Activated CD4-positive, alpha-beta T cell treated with anti-CD3 and anti-CD28 coated beads, Interleukin-2, amount 10 ng/mL, durations not matched to agents 7 days and 5 days (primary cell): ENCODE data around the gene MAP2K7. TPM values are rescaled to one million over a fixed set of nuclear protein-coding genes. Genes with fewer than 3 reads are reported as not detected.

Experiments
- CTCF ChIA-PET: fragments of 350-600 bp; sonication (Branson Sonifier 250); formaldehyde crosslinking; loops from one replicate; lab custom pipeline; 2021; ENCODE audit warnings: antibody characterized with exemption; lab: Charles Lee
- POLR2A ChIA-PET: fragments of 350-600 bp; sonication (Branson Sonifier 250); formaldehyde crosslinking; loops from one replicate; lab custom pipeline; 2021; ENCODE audit warnings: antibody characterized with exemption; lab: Charles Lee
- DNase-seq: peaks from one replicate; pipeline ENCODE4 v3.0.0-alpha.2; 2020
- H3K27ac Mint-ChIP-seq: one replicate; pipeline ENCODE4 v1.8.0; 2021; ENCODE audit warnings: mild to moderate bottlenecking, moderate library complexity, mixed read lengths
- H3K27me3 Mint-ChIP-seq: one replicate; pipeline ENCODE4 v1.8.0; 2021; ENCODE audit warnings: mixed read lengths
- H3K36me3 Mint-ChIP-seq: one replicate; pipeline ENCODE4 v1.8.0; 2021; ENCODE audit warnings: low read depth, mixed read lengths
- H3K4me1 Mint-ChIP-seq: one replicate; pipeline ENCODE4 v1.8.0; 2021; ENCODE audit warnings: mixed read lengths
- H3K4me3 Mint-ChIP-seq: one replicate; pipeline ENCODE4 v1.8.0; 2021; ENCODE audit warnings: mild to moderate bottlenecking, moderate library complexity, mixed read lengths
- H3K9me3 Mint-ChIP-seq: one replicate; pipeline ENCODE4 v1.8.0; 2021; ENCODE audit warnings: mixed read lengths
- total RNA-seq, 2 experiments: library from RNA; stranded (reverse); gene quantifications; one replicate each; pipeline ENCODE4 v1.2.3, GENCODE V29; 2021

Gene MAP2K7
- total RNA-seq, 2 experiments from 2014 or later = 44.1 to 45.6 TPM

GRCh38 chr19:7869453-7869909 is 34.2 kb upstream of the MAP2K7 start:
- H3K27me3 Mint-ChIP-seq = peaks cover 37% of the 10 kb centered on the region
- ChIA-PET CTCF (interaction anchor here (0.6 to 2.2 kb wide), 26 partner anchors 10 to 800 kb away, joined by 3 to 28 read pairs (median 5); partner anchors contain the start of genes MAP2K7, SNAPC2, TIMM44 and TRAPPC5), POLR2A (no interaction called here)
- H3K9me3 Mint-ChIP-seq = no peaks in the 10 kb centered on the region
- H3K36me3 Mint-ChIP-seq = no peaks in the 10 kb centered on the region
- H3K4me1 Mint-ChIP-seq = peaks cover 44% of the 10 kb centered on the region
- peak overlapping the region; percentile 59 for H3K4me3 Mint-ChIP-seq
- H3K27ac Mint-ChIP-seq = peak overlapping the region; percentile 57
- peak; percentile 75 for DNase-seq

DNA sequence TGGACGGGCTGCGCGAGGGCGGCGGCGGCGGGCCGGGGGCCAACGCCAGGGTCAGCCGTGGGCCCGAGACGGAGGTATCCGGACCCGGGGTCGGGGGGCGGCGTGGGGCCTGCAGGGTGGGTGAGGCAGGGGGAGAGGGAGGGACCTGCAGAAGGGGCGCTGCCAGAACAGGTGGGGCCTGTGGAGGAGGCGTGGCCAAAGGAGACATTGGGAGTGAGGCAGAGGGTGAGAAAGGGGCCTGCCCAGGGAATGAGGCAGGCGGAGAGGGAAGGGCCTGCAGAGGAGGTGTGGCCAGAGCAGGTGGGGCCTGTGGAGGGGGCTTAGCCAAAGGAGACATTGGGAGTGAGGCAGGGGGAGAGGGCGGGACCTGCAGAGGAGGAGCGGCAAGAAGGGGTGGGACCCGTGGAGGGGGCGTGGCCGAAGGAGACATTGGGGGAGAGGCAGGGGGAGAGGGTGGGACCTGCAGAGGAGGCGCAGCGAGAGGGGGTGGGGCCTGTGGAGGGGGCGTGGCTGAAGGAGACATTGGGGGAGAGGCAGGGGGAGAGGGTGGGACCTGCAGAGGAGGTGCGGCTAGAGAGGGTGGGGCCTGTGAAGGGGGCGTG is 33.7 kb upstream of the MAP2K7 start:
- ChIA-PET CTCF (interaction anchor here (0.7 to 2.2 kb wide), 20 partner anchors 9 to 487 kb away, joined by 3 to 28 read pairs (median 6); partner anchors contain the start of genes MAP2K7, SNAPC2, TIMM44 and TRAPPC5), POLR2A (no interaction called here)
- H3K27ac Mint-ChIP-seq = peak overlapping the region; percentile 57
- DNase-seq = peak; percentile 56
- no peaks in the 10 kb centered on the region for H3K36me3 Mint-ChIP-seq
- no peaks in the 10 kb centered on the region for H3K9me3 Mint-ChIP-seq
- H3K4me1 Mint-ChIP-seq = peaks cover 44% of the 10 kb centered on the region
- peak overlapping the region; percentile 64 for H3K4me3 Mint-ChIP-seq
- H3K27me3 Mint-ChIP-seq = peaks cover 39% of the 10 kb centered on the region

GRCh38 chr19:7870571-7871436 is 32.9 kb upstream of the MAP2K7 start:
- Mint-ChIP-seq H3K36me3 (no peaks in the 10 kb centered on the region), H3K4me1 (peaks cover 40% of the 10 kb centered on the region), H3K27me3 (peaks cover 39% of the 10 kb centered on the region), H3K27ac (peak overlapping the region; percentile 20), H3K9me3 (no peaks in the 10 kb centered on the region), H3K4me3 (no peak overlapping the region)
- DNase-seq = peak; percentile 54
- CTCF ChIA-PET = interaction anchor here (1.6 kb wide), 1 partner anchor 50 kb away, joined by 3 read pairs; no protein-coding TSS in a partner anchor
- POLR2A ChIA-PET = no interaction called here

DNA sequence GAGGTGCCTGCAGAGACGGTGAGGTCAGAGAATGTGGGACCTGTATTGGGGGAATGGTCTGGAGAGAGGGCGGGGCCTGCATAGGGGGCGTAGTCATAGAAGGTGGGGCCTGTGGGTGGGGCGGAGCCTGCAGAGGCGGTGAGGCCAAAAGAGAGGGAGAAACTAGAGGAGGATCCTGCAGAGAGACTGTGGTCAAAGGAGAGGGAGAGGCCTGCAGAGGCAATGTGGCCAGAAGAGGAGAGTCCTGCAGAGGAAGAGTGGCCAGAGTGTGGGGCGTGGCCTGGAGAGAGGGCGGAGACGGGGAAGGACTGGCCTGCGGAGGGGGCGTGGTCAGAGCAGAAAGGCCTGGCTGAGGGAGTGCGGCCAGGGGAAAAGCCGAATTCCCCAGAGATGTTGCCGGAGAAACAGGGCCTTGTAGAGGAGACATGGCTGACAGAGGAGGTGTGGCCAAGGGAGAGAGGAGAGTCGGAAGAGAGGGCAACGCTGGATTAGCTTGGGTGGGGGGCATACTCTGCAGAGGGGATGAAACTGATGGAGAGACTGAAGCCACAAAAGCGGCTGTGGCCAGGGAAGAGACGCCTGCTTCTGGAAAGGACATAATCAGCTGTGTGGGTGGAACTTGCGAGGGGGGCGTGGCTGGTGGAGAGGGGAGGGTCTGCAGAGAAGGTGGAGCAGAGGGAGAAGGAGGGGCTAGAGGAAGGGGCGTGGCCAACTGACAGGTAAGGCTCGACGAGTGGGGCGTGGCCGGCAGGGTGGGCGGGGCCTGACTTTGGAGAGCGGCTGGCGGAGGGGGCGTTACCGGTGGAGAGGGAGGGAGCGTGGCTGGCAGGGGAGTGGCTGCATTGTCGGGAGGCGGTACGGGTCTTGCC is 32.0 kb upstream of the MAP2K7 start:
- no peaks in the 10 kb centered on the region for H3K36me3 Mint-ChIP-seq
- no peak overlapping the region for H3K4me3 Mint-ChIP-seq
- peak; percentile 84 for DNase-seq
- peaks cover 43% of the 10 kb centered on the region for H3K27me3 Mint-ChIP-seq
- peaks cover 40% of the 10 kb centered on the region for H3K4me1 Mint-ChIP-seq
- peak overlapping the region; percentile 20 for H3K27ac Mint-ChIP-seq
- no peaks in the 10 kb centered on the region for H3K9me3 Mint-ChIP-seq
- POLR2A ChIA-PET = no interaction called here
- CTCF ChIA-PET = interaction anchor here (0.6 to 1.6 kb wide), 2 partner anchors 24 to 49 kb away, joined by 3 to 5 read pairs; no protein-coding TSS in a partner anchor

DNA sequence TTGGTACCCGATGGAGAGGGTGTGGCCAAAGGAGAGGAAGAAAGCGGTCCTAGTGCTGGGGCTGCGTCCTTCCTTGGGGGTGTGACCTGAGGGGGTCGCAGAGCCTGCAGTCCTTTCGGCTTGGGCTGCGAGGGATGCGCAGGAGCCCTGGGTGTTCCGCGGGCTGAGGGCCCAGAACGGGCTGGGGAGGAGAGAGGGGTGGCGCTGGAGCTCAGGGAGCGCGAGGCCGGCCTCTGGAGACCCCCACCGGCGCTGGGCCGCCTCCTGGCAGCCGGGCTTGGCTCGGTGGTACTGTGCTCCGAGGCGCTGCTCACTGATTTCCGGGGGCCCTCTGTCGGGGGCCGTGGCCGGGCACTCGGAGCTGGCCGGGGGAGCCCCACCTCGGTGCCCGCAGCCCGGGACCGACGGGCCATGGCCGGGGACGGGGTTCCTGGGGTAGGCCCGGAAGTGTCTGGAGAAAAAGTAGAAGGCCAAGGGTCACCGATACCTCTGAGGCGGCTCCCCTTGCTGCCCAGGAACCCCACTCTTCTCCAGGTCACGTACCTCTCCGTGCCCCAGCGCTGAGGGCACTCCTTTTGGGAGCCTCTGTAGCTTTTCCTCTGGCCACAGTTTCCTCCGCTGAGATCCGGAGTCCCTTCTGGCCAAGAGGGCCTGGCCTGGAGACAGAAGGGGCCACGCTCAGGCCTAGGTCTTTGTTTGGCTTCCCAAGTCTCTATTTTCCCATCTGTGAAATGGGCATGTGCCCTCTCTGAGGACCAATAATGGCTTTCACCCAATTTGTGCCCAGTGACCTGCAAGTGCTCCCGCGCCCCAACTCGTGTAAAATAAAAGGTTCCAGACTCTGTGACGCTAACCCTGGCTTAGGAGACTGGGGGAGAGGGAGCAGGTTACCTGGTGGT is 31.1 kb upstream of the MAP2K7 start:
- ChIA-PET POLR2A (no interaction called here), CTCF (interaction anchor here (0.5 kb wide), 1 partner anchor 545 kb away, joined by 4 read pairs; no protein-coding TSS in a partner anchor)
- peaks cover 37% of the 10 kb centered on the region for H3K27me3 Mint-ChIP-seq
- peaks cover 40% of the 10 kb centered on the region for H3K4me1 Mint-ChIP-seq
- H3K4me3 Mint-ChIP-seq = no peak overlapping the region
- DNase-seq = no peak
- no peak overlapping the region for H3K27ac Mint-ChIP-seq
- H3K9me3 Mint-ChIP-seq = no peaks in the 10 kb centered on the region
- H3K36me3 Mint-ChIP-seq = no peaks in the 10 kb centered on the region

GRCh38 chr19:7873304-7874075 is 30.2 kb upstream of the MAP2K7 start:
- Mint-ChIP-seq H3K9me3 (no peaks in the 10 kb centered on the region), H3K4me1 (peaks cover 36% of the 10 kb centered on the region), H3K27ac (no peak overlapping the region), H3K36me3 (no peaks in the 10 kb centered on the region), H3K4me3 (peak overlapping the region; percentile 58), H3K27me3 (peaks cover 34% of the 10 kb centered on the region)
- POLR2A ChIA-PET = no interaction called here
- DNase-seq = no peak
- CTCF ChIA-PET = interaction anchor here (0.6 kb wide), 1 partner anchor 11 kb away, joined by 3 read pairs; no protein-coding TSS in a partner anchor

DNA sequence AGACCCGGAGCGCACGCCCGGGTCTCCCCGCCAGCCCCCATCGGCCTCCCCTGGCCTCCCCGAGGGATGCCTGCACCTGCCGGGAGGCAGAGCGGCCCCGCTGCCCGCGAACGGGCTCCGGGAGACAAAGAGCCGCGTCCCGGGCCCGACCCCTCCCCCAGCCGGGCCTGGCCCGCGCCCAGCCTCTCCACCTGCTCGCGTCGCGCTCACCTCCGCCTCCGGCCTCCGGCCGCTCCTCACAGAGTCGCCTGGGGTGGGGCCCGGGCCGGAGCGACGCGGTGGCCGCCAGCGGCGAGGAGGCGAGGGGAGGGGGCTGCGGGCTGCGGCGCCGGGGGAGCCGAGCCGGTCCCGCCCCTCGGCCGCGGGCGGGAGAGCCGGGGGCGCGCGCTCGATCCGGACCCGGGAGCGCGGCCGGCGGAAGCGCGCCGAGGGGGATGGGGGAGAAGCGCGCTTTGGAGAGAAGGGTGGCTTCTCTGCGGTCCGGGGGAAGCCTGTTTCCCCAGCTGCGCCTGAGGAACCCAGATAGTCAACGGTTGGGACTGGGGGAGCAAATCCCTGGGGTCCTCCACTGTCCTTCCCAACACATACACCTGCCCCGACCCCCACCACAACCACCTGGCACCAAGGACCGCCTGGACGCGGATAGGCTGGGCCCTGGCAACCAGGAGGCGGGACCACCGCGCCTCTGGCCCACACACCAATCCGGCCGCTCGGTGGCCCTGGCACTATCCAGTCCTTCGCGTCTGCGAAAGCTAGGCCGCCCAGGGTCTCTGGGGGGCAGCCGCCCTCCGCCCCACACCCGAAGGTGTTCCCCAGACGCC is 29.4 kb upstream of the MAP2K7 start, which contains the start of gene PRR36:
PRR36 (minus strand) TSS at position 315 of the 821 bp plus-strand sequence. CDS start 701 bp downstream, outside the sequence.
- ChIA-PET CTCF (interaction anchor here (0.6 to 1.5 kb wide), 4 partner anchors 12 to 29 kb away, joined by 3 to 4 read pairs (median 3); partner anchors contain the start of gene MAP2K7), POLR2A (no interaction called here)
- no peak for DNase-seq
- H3K4me3 Mint-ChIP-seq = peak within 1 kb of the TSS; percentile 58
- H3K9me3 Mint-ChIP-seq = no peaks in the 10 kb centered on the region
- no peaks in the 10 kb centered on the region for H3K36me3 Mint-ChIP-seq
- peaks cover 32% of the 10 kb centered on the region for H3K4me1 Mint-ChIP-seq
- H3K27me3 Mint-ChIP-seq = peaks cover 34% of the 10 kb centered on the region
- no peak within 1 kb of the TSS for H3K27ac Mint-ChIP-seq

DNA sequence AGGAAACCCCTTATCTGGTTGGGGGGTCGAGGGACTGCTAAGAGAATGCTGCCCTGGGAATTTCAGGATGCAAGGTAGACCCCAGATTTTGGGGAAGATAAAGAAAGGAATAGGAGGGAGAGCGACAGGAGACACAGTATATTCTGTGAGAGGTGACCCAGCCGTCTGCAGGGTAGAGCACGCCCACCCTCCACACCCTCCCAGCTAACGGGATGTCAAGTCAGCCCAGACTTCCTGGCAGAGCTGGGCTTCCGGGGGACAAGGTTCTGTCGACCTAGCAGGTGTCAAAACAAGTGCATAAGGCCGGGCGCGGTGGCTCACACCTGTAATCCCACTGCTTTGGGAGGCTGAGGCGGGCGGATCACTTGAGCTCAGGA is 28.8 kb upstream of the MAP2K7 start:
- Mint-ChIP-seq H3K4me1 (peaks cover 31% of the 10 kb centered on the region), H3K9me3 (no peaks in the 10 kb centered on the region), H3K27me3 (peaks cover 34% of the 10 kb centered on the region), H3K27ac (no peak overlapping the region), H3K4me3 (peak overlapping the region; percentile 48), H3K36me3 (no peaks in the 10 kb centered on the region)
- POLR2A ChIA-PET = no interaction called here
- DNase-seq = no peak
- CTCF ChIA-PET = interaction anchor here (0.8 to 1.5 kb wide), 3 partner anchors 13 to 28 kb away, joined by 3 to 4 read pairs (median 3); partner anchors contain the start of gene MAP2K7

DNA sequence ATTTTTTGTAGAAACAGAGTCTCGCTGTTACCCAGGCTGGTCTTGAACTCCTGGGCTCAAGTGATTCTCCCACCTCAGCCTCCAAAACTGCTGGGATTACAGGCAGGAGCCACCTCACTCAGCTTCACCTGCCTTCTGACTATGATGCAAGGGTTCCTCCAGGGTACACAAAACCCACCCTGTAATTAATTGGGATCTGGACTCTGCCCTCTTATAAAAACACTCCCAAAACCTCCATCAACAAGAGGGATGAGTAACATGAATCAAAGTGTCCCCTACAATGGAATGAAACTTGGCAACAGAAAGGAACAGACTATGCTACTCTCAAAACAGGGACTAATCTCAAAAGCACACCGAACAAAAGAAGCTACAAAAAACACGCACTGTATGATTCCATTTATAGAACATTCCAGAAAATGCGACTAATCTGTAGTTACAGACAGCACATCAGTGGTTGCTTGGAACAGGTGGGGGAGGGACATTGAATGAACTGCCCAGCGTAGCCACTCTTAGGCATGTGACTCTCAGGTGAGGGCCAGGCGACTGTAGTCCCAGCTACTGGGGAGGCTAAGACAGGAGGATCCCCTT is 26.3 kb upstream of the MAP2K7 start:
- H3K4me3 Mint-ChIP-seq = no peak overlapping the region
- ChIA-PET POLR2A (no interaction called here), CTCF (interaction anchor here (0.7 to 1.4 kb wide), 4 partner anchors 9 to 28 kb away, joined by 3 to 4 read pairs (median 3); partner anchors contain the start of genes LRRC8E and MAP2K7)
- no peak for DNase-seq
- H3K27me3 Mint-ChIP-seq = peaks cover 22% of the 10 kb centered on the region
- peaks cover 12% of the 10 kb centered on the region for H3K4me1 Mint-ChIP-seq
- H3K9me3 Mint-ChIP-seq = no peaks in the 10 kb centered on the region
- no peak overlapping the region for H3K27ac Mint-ChIP-seq
- H3K36me3 Mint-ChIP-seq = no peaks in the 10 kb centered on the region
